Tibial nerve (tissue), 4 donors: Measurements from ENCODE around the gene PADI3. TPM values are rescaled to one million over a fixed set of nuclear protein-coding genes. Genes with fewer than 3 reads are reported as not detected.

Experiments used
- DNase-seq, 2 donors: peaks; one replicate each; pipeline ENCODE4 v3.0.0-alpha.2; 2019; ENCODE audit warnings: low spot score in 2 of 2
- H3K27ac ChIP-seq, 4 donors: fragments of 200-600 bp; sonication (generic) in 3 of 4; one replicate each; pipeline ENCODE4 v1.5.1; 2017 to 2019; ENCODE audit warnings: mild to moderate bottlenecking in 1 of 4
- H3K27me3 ChIP-seq, 2 donors: fragments of 200-600 bp; sonication (generic) in 1 of 2; one replicate each; pipeline versions ENCODE4 v1.5.1 to v1.6.0; 2017 to 2019
- H3K36me3 ChIP-seq, 3 donors: fragments of 200-600 bp; sonication (generic); one replicate each; pipeline ENCODE4 v1.5.1; 2018 to 2019
- H3K4me1 ChIP-seq, 4 donors: fragments of 200-600 bp; sonication (generic) in 3 of 4; one replicate each; pipeline ENCODE4 v1.5.1; 2017 to 2019
- H3K4me3 ChIP-seq, 4 donors: fragments of 200-600 bp; sonication (generic) in 3 of 4; one replicate each; pipeline ENCODE4 v1.5.1; 2017 to 2019; ENCODE audit warnings: mild to moderate bottlenecking in 1 of 4, moderate library complexity in 1 of 4
- H3K9me3 ChIP-seq, 4 donors: fragments of 200-600 bp; sonication (generic) in 3 of 4; one replicate each; pipeline ENCODE4 v1.5.1; 2017 to 2019
- CTCF ChIP-seq, 5 experiments: fragments of 200-600 bp in 3 of 5; fragments of 450-650 bp in 2 of 5; sonication (generic) in 3 of 5; IDR thresholded peaks; one replicate each; pipeline ENCODE4 v1.5.1; 2016 to 2019; ENCODE audit warnings: antibody characterized with exemption in 5 of 5, mild to moderate bottlenecking in 3 of 5, moderate library complexity in 2 of 5
- EP300 ChIP-seq, 2 donors: sonication (generic); formaldehyde crosslinking; IDR thresholded peaks; one replicate each; pipeline ENCODE4 v1.6.1; 2017; ENCODE audit warnings: antibody characterized with exemption in 2 of 2, mild to moderate bottlenecking in 1 of 2
- POLR2A ChIP-seq, 2 donors: fragments of 450-650 bp; IDR thresholded peaks; one replicate each; pipeline ENCODE4 v1.6.1; 2017; ENCODE audit warnings: antibody characterized with exemption in 2 of 2, mild to moderate bottlenecking in 2 of 2, moderate library complexity in 2 of 2
- WGBS, 2 donors: methylation state at CpG; one replicate each; pipeline ENCODE4 v1.1.5; 2018; 5-methylcytosine and 5-hydroxymethylcytosine counted together
- total RNA-seq, 4 donors: library from RNA; depleted of rRNA; stranded (reverse); fragments of >200 nt; gene quantifications; one replicate each; pipeline ENCODE4 v1.1.0, GENCODE V29; 2016

The PADI3 gene
- total RNA-seq, 4 donors from 2014 or later, result not detected

GRCh38 chr1:17246971-17247370, 1.9 kb upstream of the PADI3 start:
- H3K4me3 ChIP-seq, result no peak overlapping the region
- no peak for DNase-seq
- no peak for TF ChIP-seq POLR2A (IDR thresholded peaks at IDR 0.05)
- no peak overlapping the region for H3K27ac ChIP-seq
- no peaks in the 10 kb centered on the region for H3K9me3 ChIP-seq
- 83 to 84% methylated on average over 2 of the region's 2 CpGs for WGBS, 2 donors
- H3K27me3 ChIP-seq, result peaks cover 0 to 23% of the 10 kb centered on the region in 2 donors
- no peaks in the 10 kb centered on the region for H3K4me1 ChIP-seq
- no peaks in the 10 kb centered on the region for H3K36me3 ChIP-seq

GRCh38 chr1:17250601-17251000, 1.7 kb downstream of the PADI3 start:
- Histone ChIP-seq H3K4me1 (no peaks in the 10 kb centered on the region), H3K9me3 (no peaks in the 10 kb centered on the region), H3K27ac (no peak overlapping the region), H3K27me3 (peaks cover 0 to 14% of the 10 kb centered on the region in 2 donors), H3K4me3 (no peak overlapping the region), H3K36me3 (no peaks in the 10 kb centered on the region)
- TF ChIP-seq EP300 (IDR thresholded peaks at IDR 0.05) (no peak), POLR2A (IDR thresholded peaks at IDR 0.05) (no peak), CTCF (IDR thresholded peaks at IDR 0.05) (no peak)
- no peak for DNase-seq
- 24 to 39% methylated on average over 7 of the region's 7 CpGs for WGBS, 2 donors

- Histone ChIP-seq H3K36me3 (no peaks in the 10 kb centered on the region), H3K4me1 (no peaks in the 10 kb centered on the region), H3K27ac (no peak overlapping the region), H3K27me3 (peaks cover 0 to 15% of the 10 kb centered on the region in 2 donors), H3K4me3 (no peak overlapping the region), H3K9me3 (no peaks in the 10 kb centered on the region)
- no peak for DNase-seq
- WGBS, 2 donors, result 63 to 70% methylated on average over 5 of the region's 5 CpGs
- TF ChIP-seq POLR2A (IDR thresholded peaks at IDR 0.05), result no peak
- TF ChIP-seq EP300 (IDR thresholded peaks at IDR 0.05), result no peak
- no peak for TF ChIP-seq CTCF (IDR thresholded peaks at IDR 0.05)
These were observed 2.3 kb downstream of the PADI3 start for GRCh38 chr1:17251246-17251645.

GRCh38 chr1:17251701-17252376, 2.9 kb downstream of the PADI3 start:
- 43 to 66% methylated on average over 3 of the region's 3 CpGs for WGBS, 2 donors
- Histone ChIP-seq H3K9me3 (no peaks in the 10 kb centered on the region), H3K4me3 (no peak overlapping the region), H3K27me3 (peaks cover 0 to 19% of the 10 kb centered on the region in 2 donors), H3K36me3 (no peaks in the 10 kb centered on the region), H3K27ac (no peak overlapping the region), H3K4me1 (no peaks in the 10 kb centered on the region)
- no peak for DNase-seq
- TF ChIP-seq POLR2A (IDR thresholded peaks at IDR 0.05), result no peak

GRCh38 chr1:17255336-17255735, 6.4 kb downstream of the PADI3 start:
- H3K36me3 ChIP-seq, result no peaks in the 10 kb centered on the region
- no peak overlapping the region for H3K4me3 ChIP-seq
- H3K27me3 ChIP-seq, result peaks cover 0 to 28% of the 10 kb centered on the region in 2 donors
- no peaks in the 10 kb centered on the region for H3K4me1 ChIP-seq
- no peaks in the 10 kb centered on the region for H3K9me3 ChIP-seq
- DNase-seq, result no peak
- WGBS, 2 donors, result 55 to 91% methylated on average over 5 of the region's 5 CpGs
- H3K27ac ChIP-seq, result no peak overlapping the region
- TF ChIP-seq EP300 (IDR thresholded peaks at IDR 0.05) (no peak), CTCF (IDR thresholded peaks at IDR 0.05) (no peak), POLR2A (IDR thresholded peaks at IDR 0.05) (no peak)

GRCh38 chr1:17258116-17258757, 9.3 kb downstream of the PADI3 start:
- 72 to 79% methylated on average over 6 to 8 of the region's 9 CpGs for WGBS, 2 donors
- H3K27ac ChIP-seq, result no peak overlapping the region

More at GRCh38 chr1:17258116-17258757, 9.3 kb downstream of the PADI3 start:
- Histone ChIP-seq H3K9me3 (peaks cover 0 to 5% (median 0%) of the 10 kb centered on the region in 4 donors), H3K36me3 (no peaks in the 10 kb centered on the region), H3K4me1 (no peaks in the 10 kb centered on the region), H3K4me3 (no peak overlapping the region), H3K27me3 (peaks cover 0 to 24% of the 10 kb centered on the region in 2 donors)
- no peak for DNase-seq
- TF ChIP-seq CTCF (IDR thresholded peaks at IDR 0.05), result no peak
